GM21367 (cell line): ENCODE measurements around the gene KLK6.

Experiments
- ATAC-seq: cut with Tn5 transposase; IDR thresholded peaks from one replicate; pipeline ENCODE4 v1.9.1; 2021; ENCODE audit not compliant: unreplicated experiment

KLK6 gene

DNA sequence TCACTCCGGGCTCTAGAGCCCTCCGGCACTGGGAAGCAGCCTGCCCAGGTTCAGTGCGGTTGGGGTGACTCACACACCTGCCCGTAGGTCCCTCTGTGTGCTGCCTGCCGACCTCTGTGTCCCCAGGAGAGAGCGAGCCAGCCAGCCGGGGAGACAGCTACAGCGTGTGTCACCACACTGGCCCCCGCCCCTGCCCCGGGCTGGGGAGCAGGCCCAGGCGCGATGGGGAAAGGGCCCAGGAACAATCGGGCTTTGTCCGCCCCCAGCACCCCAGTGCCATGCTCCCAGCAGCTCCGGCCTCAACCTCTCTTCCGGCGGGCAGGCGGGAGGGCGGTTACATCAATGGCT lies at the start of gene KLK6:
KLK6 (minus strand) TSS at position 179 of the 348 bp plus-strand sequence. CDS start 1,487 bp downstream, outside the sequence.
- ATAC-seq, result no peak

DNA sequence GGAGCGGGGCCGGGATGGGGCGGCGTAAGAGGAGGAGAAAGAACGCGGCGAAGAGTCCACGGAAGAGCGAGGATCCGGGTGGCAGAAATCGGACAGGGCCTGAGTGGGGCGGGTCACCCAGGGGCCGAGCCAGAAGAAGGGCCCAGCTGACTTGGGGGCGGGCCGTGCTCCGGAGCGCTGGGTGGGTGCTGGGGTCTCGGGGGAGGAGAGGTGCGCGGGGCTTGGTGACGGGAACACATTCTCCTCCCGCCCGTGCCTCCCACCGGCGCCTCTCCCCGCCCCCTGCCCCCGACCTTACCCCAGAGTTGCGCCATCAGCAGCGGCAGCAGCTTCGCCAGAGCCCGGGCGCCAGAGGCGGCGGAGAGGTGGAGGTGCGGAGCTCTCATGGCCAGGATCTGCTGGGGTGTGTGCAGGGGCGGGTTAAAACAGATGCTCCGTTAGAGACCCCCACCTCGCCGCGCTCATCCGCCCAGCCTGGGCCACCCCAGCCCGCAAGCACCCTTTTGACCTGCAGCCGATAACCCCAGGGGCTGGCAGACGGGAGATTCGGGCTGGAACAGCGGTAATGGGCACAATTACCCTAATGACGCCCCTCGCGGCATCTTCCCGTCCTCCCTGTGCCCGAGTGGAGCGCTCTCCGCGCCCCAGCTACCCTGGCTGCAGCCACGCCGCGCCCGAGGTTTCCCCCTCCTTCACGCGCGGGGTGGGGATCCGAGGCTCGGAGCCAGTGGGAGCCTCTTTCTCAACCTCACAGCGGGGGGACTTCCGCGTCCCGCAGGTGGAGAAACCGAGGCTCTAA lies 49.6 kb upstream of the KLK6 start:
- no peak for ATAC-seq

GRCh38 chr19:51016798-51017683 lies 47.6 kb upstream of the KLK6 start:
- ATAC-seq, result no peak

DNA sequence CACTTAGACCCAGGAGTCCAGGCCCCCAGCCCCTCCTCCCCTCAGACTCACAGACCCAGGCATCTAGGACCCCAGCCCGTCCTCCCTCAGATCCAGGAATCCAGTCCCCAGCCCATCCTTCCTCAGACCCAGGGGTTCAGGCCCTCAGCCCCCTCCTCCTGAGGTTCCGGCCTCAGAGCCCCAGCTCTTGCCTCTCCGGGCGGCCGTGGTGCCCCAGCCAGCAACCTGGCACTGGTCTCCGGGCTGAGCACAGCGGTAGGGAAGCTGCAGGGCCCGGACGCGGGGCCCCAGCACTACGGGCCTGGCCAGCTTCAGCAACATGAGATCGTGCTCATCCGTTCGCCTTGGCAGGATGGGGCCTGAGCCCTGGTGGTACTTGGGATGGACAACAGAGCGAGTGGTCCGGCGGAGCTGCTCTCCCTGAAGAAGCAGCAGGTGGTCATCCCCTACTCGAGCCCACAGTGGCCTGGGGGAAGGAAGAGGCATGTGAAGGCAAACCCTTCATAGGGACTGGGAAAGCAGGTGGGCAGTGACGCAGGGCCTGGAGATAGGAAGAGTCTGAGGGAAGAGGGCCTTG lies 46.4 kb upstream of the KLK6 start:
- ATAC-seq, result no peak

DNA sequence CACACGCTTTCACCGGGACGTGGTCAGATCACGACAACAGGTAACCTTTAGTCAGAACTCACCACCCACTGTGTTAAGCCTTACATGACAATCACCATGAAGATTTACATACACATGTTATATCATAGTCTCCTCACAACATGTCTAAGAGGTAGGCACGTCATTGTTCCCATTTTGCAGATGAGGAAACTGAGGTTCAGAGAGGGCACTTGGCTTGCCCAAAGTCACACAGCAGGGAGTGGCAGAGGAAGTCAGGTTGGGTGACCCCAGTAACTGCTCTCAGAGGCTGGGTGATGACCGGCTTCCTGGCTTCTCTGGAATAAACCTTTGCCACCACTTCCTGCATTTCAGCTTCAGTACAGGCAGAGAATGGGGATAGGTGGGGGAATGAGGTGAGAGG lies 44.9 kb upstream of the KLK6 start:
- ATAC-seq, result no peak

- ATAC-seq, result no peak
Observed at GRCh38 chr19:51012661-51013190, 43.3 kb upstream of the KLK6 start.

DNA sequence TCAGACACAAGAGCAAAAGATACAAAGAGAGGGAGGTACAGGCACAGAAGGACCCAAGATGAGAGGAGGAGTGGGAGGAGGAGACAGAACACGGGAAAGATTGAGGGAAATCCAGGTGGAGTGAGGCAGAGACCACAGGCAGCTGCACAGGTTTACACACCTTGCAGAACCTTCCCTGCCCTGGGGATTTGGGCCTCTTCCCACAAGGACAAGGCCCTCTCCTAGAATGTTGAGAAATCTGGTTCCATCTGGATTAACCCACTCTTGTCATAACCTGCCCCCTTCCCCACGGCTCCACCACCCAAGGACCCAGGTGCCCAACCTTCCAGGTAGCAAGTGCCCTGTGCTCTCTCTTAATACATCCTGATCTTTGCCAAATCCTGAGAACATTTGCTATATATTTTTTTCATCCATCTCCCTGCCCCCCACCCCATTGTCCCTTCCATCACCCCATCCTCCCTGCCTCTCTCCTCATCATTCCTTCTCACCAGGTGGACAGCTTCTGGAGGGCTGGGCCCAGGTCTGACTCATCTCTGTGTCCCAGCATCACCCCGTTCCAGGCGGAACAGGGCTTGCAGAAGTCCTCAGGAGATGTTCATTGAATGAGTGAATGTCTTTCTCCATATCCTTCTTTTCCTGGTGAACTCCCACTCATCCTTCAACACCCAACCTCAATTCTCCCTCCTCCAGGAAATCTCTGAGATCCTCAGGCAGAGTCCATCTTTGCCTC lies 40.8 kb upstream of the KLK6 start:
- no peak for ATAC-seq

DNA sequence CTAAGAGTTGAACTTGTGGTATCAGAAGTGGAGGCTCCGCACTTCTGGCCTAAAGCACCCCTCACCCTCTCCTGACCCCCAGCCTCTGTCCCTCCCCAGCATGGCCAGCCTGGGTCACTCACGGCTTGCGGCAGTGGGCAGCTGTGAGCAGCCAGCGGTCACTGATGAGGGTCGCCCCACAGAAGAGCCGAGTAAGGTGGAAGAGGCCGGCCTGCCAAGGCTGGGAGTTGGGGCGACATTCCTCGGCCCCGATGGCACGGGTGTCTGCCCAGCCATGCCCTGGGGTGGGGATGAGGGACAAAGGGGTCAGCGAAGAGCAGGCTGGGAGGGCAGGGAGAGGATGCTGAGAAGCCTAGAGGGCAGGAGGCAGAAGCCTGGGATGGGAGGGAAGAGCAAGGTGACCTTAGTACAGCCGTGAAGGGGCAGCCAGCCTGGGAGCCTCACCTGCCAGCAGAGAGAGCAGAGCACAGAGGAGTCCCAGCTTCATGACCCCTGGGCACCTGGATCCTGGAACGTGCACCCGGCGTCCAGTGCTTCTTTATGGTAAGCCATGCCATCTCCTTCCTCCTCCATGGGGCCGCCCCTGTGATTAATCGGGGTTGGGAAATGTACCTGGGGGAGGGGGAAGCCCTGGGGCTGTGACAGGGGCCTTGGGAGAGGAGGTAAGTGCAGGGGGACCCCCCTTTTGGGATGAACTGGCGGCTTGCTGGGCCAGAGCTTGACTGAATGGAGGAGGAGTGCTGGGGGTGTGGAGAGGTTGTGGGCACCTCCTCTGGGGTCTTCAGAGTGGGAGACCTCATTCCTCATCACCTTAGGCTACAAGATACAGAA lies 39.9 kb upstream of the KLK6 start:
- ATAC-seq, result no peak

DNA sequence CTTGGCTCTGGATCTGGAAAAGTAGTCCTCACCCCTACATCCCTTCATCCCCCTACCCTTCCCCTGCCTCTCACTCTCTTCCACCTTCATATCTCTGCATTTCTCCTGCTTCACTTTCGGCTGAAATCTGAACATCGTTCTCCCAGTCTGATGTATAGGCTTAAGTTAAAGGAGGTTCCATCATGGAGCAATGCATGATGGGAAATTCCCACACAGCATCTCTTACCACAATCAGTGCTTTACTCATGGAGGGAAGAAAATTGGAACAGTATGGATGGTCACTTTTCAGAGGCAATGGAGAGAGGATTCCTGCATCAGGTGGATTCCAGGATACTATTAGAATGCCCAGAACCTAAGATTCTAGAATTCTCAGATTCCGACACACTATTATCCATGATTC lies 38.1 kb upstream of the KLK6 start:
- no peak for ATAC-seq

DNA sequence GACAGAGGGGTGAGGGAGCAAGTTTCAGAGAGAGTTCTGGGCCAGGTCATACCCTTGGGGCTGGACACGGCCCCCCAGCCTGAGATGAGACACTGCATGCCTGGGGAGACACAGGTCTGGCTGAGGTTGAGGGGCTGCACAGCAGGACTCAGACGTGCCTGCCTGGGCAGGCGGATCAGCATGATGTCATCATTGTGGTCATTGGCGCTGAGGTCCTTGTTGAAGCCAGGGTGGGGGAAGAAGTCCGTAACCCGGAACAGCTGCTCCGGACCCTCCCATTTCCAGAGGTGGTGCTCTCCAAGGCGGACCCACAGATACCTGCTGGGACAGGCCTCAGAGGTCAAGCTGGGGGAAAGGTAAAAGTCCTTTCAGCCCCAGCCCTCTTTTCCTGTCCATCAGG lies 37.0 kb upstream of the KLK6 start:
- ATAC-seq, result no peak

DNA sequence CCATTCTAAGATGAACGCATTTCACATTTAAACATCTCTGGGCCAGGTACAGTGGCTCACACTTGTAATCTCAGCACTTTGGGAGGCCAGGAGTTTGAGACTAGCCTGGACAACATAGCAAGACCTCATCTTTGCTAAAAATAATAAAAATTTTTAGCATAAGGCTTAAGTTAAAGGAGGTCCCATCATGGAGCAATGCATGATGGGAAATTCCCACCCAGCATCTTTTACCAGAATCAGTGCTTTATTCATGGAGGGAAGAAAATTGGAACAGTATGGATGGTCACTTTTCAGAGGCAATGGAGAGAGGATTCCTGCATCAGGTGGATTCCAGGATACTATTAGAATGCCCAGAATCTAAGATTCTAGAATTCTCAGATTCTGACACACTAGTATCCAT lies 35.9 kb upstream of the KLK6 start:
- no peak for ATAC-seq

GRCh38 chr19:51003316-51003715 lies 33.9 kb upstream of the KLK6 start:
- ATAC-seq, result no peak

- no peak for ATAC-seq
Observed at GRCh38 chr19:51002542-51003311, 33.3 kb upstream of the KLK6 start.

DNA sequence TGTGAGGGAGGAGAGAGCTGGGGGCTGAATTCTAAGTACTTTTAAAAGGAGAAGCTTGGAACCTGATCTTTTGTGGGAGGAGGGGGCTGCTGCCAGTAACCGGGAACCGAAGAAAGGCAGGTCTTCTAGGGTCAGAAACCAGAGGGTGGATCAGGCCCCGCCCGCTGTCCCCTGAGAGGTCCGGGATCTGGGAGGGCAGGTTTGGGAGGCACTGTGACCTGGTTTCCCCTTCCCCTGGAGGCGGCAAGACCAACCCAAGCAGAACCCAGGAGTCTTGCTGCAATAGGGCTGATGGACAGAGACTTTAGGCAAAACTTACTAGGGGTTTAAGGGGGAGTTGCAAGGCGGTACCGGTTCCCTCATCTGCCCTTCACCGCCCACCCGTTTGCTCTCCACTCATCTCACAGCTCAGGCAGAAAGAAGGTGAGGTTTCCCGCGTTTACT lies 32.7 kb upstream of the KLK6 start:
- no peak for ATAC-seq

- no peak for ATAC-seq
Observed at GRCh38 chr19:51001515-51001914, 32.1 kb upstream of the KLK6 start, which contains the start of gene KLK8. TSS of gene KLK8 (minus strand) at chr19:51001604. CDS start at chr19:51001167, 437 bp downstream.

- ATAC-seq, result no peak
Observed at GRCh38 chr19:51000981-51001380, 31.6 kb upstream of the KLK6 start.

GRCh38 chr19:51000426-51000825 lies 31.0 kb upstream of the KLK6 start:
- ATAC-seq, result no peak

GRCh38 chr19:50998686-50999085 lies 29.3 kb upstream of the KLK6 start:
- no peak for ATAC-seq

GRCh38 chr19:50998061-50998460 lies 28.7 kb upstream of the KLK6 start:
- no peak for ATAC-seq
